PFSK-1 (cell line): Measurements from ENCODE around the gene YARS1.

Source experiments
- FOXP2 ChIP-seq: optimal IDR thresholded peaks from 2 replicates; pipeline ENCODE3; 2011; ENCODE audit warnings: borderline replicate concordance, control low read depth, inconsistent platforms; ENCODE audit not compliant: insufficient read depth; ENCODE audit errors: extremely low read length, extremely low read depth
- POLR2AphosphoS5 ChIP-seq: IDR thresholded peaks from 2 replicates; pipeline ENCODE4 v1.6.1; 2012; ENCODE audit warnings: low read depth, mild to moderate bottlenecking, control low read depth, low read length, moderate library complexity
- SIN3A ChIP-seq: IDR thresholded peaks from 2 replicates; pipeline ENCODE4 v1.6.1; 2012; ENCODE audit warnings: mild to moderate bottlenecking, low read length, moderate library complexity, borderline replicate concordance; ENCODE audit not compliant: insufficient read depth
- TAF1 ChIP-seq: IDR thresholded peaks from 2 replicates; pipeline ENCODE4 v1.6.1; 2012; ENCODE audit warnings: low read length, control low read depth, borderline replicate concordance; ENCODE audit not compliant: insufficient read depth
- TF ChIP-seq, protein P1 (sequence below), 2 experiments: IDR thresholded peaks; 2 replicates each; pipeline versions ENCODE4 v1.6.1 to v1.8.0; 2011 to 2012; ENCODE audit warnings: low read depth in 2 of 2, low read length in 2 of 2, control low read depth in 1 of 2, inconsistent platforms in 1 of 2, mild to moderate bottlenecking in 1 of 2, moderate library complexity in 1 of 2; ENCODE audit not compliant: insufficient read depth in 1 of 2

The YARS1 gene

DNA sequence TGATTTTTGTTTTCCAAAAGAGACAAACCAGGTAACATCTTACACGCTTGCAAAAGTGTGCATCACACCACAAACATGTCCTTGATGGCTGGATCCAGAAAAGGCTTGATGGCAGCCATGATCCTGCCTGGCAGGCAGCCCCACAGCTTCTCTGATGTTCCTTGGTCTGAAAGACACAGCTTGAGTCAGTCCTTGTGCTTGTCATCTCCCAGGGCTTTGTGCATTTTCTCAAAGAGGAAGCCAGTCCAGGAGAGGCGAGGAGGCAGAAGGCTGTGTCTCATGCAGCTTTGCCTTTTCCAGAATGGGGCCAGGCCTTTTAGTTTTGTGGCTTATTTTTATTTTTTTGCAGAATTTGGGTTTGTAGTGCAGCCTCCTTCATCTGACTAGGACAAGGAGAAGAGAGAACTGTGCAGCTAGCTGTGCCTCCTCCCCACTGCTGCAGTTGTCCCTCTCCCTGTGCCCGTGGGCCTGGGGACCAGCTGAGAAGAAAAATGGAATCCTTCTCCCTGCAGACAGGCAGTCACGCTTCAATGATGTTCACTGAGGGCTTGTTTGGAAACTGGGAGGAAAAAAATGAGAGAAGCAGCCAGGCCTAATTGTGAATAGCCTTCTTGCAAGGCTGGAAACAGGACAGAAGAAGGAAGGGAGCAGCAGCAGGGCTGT, 46.2 kb upstream of the YARS1 start:
- TF ChIP-seq, protein P1, sequence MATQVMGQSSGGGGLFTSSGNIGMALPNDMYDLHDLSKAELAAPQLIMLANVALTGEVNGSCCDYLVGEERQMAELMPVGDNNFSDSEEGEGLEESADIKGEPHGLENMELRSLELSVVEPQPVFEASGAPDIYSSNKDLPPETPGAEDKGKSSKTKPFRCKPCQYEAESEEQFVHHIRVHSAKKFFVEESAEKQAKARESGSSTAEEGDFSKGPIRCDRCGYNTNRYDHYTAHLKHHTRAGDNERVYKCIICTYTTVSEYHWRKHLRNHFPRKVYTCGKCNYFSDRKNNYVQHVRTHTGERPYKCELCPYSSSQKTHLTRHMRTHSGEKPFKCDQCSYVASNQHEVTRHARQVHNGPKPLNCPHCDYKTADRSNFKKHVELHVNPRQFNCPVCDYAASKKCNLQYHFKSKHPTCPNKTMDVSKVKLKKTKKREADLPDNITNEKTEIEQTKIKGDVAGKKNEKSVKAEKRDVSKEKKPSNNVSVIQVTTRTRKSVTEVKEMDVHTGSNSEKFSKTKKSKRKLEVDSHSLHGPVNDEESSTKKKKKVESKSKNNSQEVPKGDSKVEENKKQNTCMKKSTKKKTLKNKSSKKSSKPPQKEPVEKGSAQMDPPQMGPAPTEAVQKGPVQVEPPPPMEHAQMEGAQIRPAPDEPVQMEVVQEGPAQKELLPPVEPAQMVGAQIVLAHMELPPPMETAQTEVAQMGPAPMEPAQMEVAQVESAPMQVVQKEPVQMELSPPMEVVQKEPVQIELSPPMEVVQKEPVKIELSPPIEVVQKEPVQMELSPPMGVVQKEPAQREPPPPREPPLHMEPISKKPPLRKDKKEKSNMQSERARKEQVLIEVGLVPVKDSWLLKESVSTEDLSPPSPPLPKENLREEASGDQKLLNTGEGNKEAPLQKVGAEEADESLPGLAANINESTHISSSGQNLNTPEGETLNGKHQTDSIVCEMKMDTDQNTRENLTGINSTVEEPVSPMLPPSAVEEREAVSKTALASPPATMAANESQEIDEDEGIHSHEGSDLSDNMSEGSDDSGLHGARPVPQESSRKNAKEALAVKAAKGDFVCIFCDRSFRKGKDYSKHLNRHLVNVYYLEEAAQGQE (IDR thresholded peaks at IDR 0.05; ENCODE audit: insufficient read depth in 1 of 2, low read depth in 2 of 2, low read length in 2 of 2), result no peak
- TF ChIP-seq POLR2AphosphoS5 (no peak), SIN3A (no peak), TAF1 (no peak), FOXP2 (no peak)

DNA sequence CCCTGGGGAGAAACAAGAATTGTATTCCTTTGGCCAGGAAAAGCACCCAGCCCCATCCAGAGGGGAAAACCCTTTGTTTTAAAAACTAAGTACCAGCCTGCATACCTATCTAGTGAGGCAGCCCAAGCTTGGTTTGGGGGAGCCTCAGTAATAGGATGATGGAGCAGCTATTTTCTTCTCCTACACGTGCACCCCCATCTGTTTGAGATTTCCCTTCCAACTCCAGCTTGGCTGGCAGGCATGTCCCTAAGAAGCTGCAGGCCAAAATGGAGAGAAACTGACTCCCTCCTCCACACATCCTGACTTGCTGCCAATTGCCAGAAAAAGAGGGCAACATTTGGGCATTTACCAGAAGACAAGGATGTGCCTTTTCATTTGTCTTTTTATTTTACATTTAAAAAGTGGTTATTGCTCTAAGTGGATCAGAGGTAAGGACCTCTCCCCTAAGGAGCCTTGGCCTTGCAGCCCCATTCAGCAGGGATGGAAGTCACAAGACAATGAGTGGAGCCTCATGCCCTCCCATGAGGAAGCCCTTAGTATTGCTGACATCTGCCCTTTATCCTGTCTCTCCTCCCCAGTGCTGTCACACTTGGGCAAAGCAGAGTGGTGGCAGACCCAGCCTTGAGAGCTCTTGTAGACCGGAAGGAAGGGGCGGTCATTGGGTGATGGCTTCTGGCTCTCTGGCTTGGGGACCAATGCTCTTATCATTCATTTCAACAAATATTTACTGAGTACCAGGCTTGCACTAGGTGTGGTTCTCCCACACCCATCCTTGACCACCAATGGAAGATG, 44.9 kb upstream of the YARS1 start:
- TF ChIP-seq FOXP2 (no peak), POLR2AphosphoS5 (no peak), TAF1 (no peak), SIN3A (no peak)
- TF ChIP-seq, protein P1 (IDR thresholded peaks at IDR 0.05; ENCODE audit: insufficient read depth in 1 of 2, low read depth in 2 of 2, low read length in 2 of 2), result no peak

DNA sequence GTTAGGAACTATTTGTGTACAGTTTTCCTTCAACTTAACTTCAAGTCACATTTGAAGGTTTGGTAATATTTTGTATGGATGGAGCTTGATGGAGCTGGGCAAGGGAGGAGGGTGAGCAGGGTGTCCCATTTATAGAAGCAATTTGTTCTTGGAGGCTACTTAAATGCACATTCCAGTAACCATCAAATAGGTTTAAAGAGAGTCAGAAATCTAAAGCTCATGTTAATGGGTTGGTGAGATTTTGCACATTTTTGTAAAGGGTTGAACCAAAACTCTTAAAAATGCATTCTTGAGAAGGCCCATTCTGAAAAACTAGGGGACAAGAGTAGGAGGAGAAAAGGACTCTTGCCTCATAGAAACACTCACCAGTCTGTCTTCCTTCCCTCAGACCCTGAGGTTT, 43.4 kb upstream of the YARS1 start:
- TF ChIP-seq FOXP2, result no peak

DNA sequence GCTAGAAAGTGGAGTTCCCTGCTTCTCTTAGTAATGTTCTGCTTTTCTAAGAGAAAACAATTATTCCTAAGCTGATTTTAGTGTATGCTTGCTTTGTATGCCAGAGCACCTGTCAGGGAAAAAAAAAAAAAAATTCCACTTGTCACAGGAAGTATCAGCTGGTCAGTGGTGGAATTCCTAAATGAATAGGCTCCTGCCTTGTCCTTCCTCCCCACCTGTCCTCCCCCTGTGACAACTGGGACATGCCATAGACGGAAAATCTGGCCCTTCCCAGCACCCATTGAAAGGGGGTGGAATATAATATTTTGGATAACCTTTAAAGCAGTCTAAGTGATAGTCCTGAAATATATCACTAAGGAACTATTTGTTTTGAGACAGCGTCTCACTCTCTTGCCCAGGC, 42.8 kb upstream of the YARS1 start:
- no peak for TF ChIP-seq SIN3A
- no peak for TF ChIP-seq POLR2AphosphoS5
- TF ChIP-seq, protein P1 (IDR thresholded peaks at IDR 0.05; ENCODE audit: insufficient read depth in 1 of 2, low read depth in 2 of 2, low read length in 2 of 2), result no peak
- no peak for TF ChIP-seq FOXP2
- TF ChIP-seq TAF1, result no peak

DNA sequence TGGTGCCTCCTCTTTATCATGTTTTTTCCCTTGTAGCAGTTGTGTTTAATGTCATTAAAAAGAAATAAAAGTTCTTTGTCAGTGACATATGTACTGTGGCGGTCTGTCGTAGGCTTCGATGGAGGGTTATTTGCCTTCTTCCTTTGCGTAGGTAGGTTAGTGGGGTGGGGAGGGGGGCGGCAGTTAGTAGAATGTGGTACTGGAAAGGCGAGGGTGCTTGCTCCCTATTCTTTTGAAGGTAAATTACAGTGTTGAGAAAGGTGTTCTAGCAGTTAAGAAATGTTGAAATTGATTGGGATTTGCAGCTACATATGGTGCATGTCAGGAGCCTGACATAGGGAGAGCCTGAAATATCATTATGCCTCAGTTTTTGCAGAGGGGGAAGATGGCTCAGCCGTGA, 41.6 kb upstream of the YARS1 start:
- TF ChIP-seq SIN3A, result no peak
- TF ChIP-seq, protein P1 (IDR thresholded peaks at IDR 0.05; ENCODE audit: insufficient read depth in 1 of 2, low read depth in 2 of 2, low read length in 2 of 2), result no peak
- no peak for TF ChIP-seq TAF1
- TF ChIP-seq POLR2AphosphoS5, result no peak
- TF ChIP-seq FOXP2, result no peak
